HG03521 (cell line): ENCODE data around the gene STXBP2.
A peak's percentile ranks its signal among the peaks of the same experiment; 100 is the strongest.

Experiments used
- ATAC-seq: cut with Tn5 transposase; IDR thresholded peaks from one replicate; pipeline ENCODE4 v1.9.1; 2021; ENCODE audit warnings: mild to moderate bottlenecking, moderate library complexity; ENCODE audit not compliant: unreplicated experiment

Gene STXBP2

GRCh38 chr19:7648265-7649014 is 11.5 kb downstream of the STXBP2 start:
- no peak for ATAC-seq

- ATAC-seq = no peak
Measured at GRCh38 chr19:7650148-7650547, 13.2 kb downstream of the STXBP2 start.

- ATAC-seq = no peak
Measured at GRCh38 chr19:7652061-7652641, 15.2 kb downstream of the STXBP2 start.

- ATAC-seq = no peak
Measured at GRCh38 chr19:7654401-7654800, 17.5 kb downstream of the STXBP2 start.

GRCh38 chr19:7655581-7655980 is 18.7 kb downstream of the STXBP2 start:
- ATAC-seq = no peak

- no peak for ATAC-seq
Measured at GRCh38 chr19:7657131-7657751, 20.3 kb downstream of the STXBP2 start.

GRCh38 chr19:7658219-7658686 is 21.3 kb downstream of the STXBP2 start:
- peak; percentile 73 for ATAC-seq

GRCh38 chr19:7661744-7662538 is 25.0 kb downstream of the STXBP2 start:
- ATAC-seq = no peak

GRCh38 chr19:7662657-7663056 is 25.7 kb downstream of the STXBP2 start:
- no peak for ATAC-seq

- ATAC-seq = no peak
Measured at GRCh38 chr19:7663706-7664105, 26.8 kb downstream of the STXBP2 start.

GRCh38 chr19:7665076-7665475 is 28.2 kb downstream of the STXBP2 start:
- no peak for ATAC-seq

GRCh38 chr19:7668842-7669241 is 31.9 kb downstream of the STXBP2 start, which contains the start of gene RETN:
Gene RETN, plus strand, starts transcription at chr19:7669049. Its CDS starts 278 bp downstream, at chr19:7669327.
- no peak for ATAC-seq

- no peak for ATAC-seq
Measured at GRCh38 chr19:7669641-7670040, 32.7 kb downstream of the STXBP2 start.

- no peak for ATAC-seq
Measured at GRCh38 chr19:7670150-7670783, 33.4 kb downstream of the STXBP2 start.

GRCh38 chr19:7670790-7671189 is 33.9 kb downstream of the STXBP2 start:
- ATAC-seq = no peak

GRCh38 chr19:7672522-7672921 is 35.6 kb downstream of the STXBP2 start:
- ATAC-seq = no peak

- no peak for ATAC-seq
Measured at GRCh38 chr19:7674010-7675005, 37.4 kb downstream of the STXBP2 start.

GRCh38 chr19:7676376-7676775 is 39.5 kb downstream of the STXBP2 start:
- ATAC-seq = no peak

GRCh38 chr19:7676854-7677253 is 39.9 kb downstream of the STXBP2 start, which contains the start of gene MCEMP1:
Gene MCEMP1, plus strand, starts transcription at chr19:7677090. Its CDS starts 31 bp downstream, at chr19:7677121.
- ATAC-seq = no peak
